CD14-positive monocyte (primary cell): ENCODE measurements around the gene PTPRN2. TPM values are rescaled to one million over a fixed set of nuclear protein-coding genes. Genes with fewer than 3 reads are reported as not detected.

Source experiments
- DNase-seq, 3 donors: peaks; one replicate each; pipeline ENCODE4 v3.0.0-alpha.2; 2011 to 2022
- H2AFZ ChIP-seq: 2 replicates; pipeline ENCODE4 v1.6.0; 2012; ENCODE audit warnings: mild to moderate bottlenecking, low read depth, low read length, inconsistent platforms; ENCODE audit not compliant: insufficient read depth, poor library complexity, severe bottlenecking
- H3K27ac ChIP-seq, 2 donors: 1 replicate in 1 of 2; 2 replicates in 1 of 2; pipeline ENCODE4 v1.5.1; 2012 to 2013; ENCODE audit warnings: low read length in 2 of 2, control low read depth in 1 of 2, inconsistent platforms in 1 of 2, low read depth in 1 of 2, mild to moderate bottlenecking in 1 of 2
- H3K27me3 ChIP-seq, 2 donors: one replicate each; pipeline versions ENCODE4 v1.6.0 to v1.6.1; 2011 to 2013; ENCODE audit warnings: low read length in 2 of 2; ENCODE audit not compliant: control insufficient read depth in 2 of 2, insufficient read depth in 2 of 2
- H3K36me3 ChIP-seq, 2 donors: replicated peaks in 1 of 2; 1 replicate in 1 of 2; 2 replicates in 1 of 2; pipeline versions ENCODE4 v1.5.1 to v1.6.1; 2012 to 2013; ENCODE audit warnings: low read length in 2 of 2, control low read depth in 1 of 2, inconsistent platforms in 1 of 2, mild to moderate bottlenecking in 1 of 2; ENCODE audit not compliant: insufficient read depth in 2 of 2, control insufficient read depth in 1 of 2
- H3K4me1 ChIP-seq, 2 donors: 1 replicate in 1 of 2; 2 replicates in 1 of 2; pipeline versions ENCODE4 v1.5.1 to v1.6.1; 2012 to 2013; ENCODE audit warnings: low read length in 2 of 2, control low read depth in 1 of 2, inconsistent platforms in 1 of 2, mild to moderate bottlenecking in 1 of 2, moderate library complexity in 1 of 2; ENCODE audit not compliant: insufficient read depth in 2 of 2, control insufficient read depth in 1 of 2
- H3K4me2 ChIP-seq: replicated peaks from 2 replicates; pipeline ENCODE3; 2012; ENCODE audit warnings: low read length, moderate library complexity, mild to moderate bottlenecking; ENCODE audit not compliant: poor library complexity, severe bottlenecking; ENCODE audit errors: extremely low read depth
- H3K4me3 ChIP-seq, 3 experiments: fragments of 200-600 bp in 1 of 3; sonication (generic) in 1 of 3; replicated peaks in 1 of 3; 1 replicate in 2 of 3; 2 replicates in 1 of 3; pipeline ENCODE4 v1.5.1; 2011 to 2013; ENCODE audit warnings: low read length in 3 of 3, mild to moderate bottlenecking in 3 of 3, control low read depth in 2 of 3, low read depth in 2 of 3, inconsistent platforms in 1 of 3, moderate library complexity in 1 of 3
- H3K79me2 ChIP-seq: 2 replicates; pipeline ENCODE4 v1.6.0; 2012; ENCODE audit warnings: mild to moderate bottlenecking, control low read depth, inconsistent platforms, low read length, moderate library complexity; ENCODE audit not compliant: insufficient read depth
- H3K9ac ChIP-seq: 2 replicates; pipeline ENCODE4 v1.6.0; 2017; ENCODE audit warnings: low read length, mild to moderate bottlenecking; ENCODE audit not compliant: insufficient read depth, poor library complexity, severe bottlenecking
- H3K9me3 ChIP-seq, 2 donors: replicated peaks in 1 of 2; 1 replicate in 1 of 2; 2 replicates in 1 of 2; pipeline versions ENCODE4 v1.5.1 to v1.6.1; 2012 to 2013; ENCODE audit warnings: low read length in 2 of 2, control low read depth in 1 of 2; ENCODE audit not compliant: control insufficient read depth in 1 of 2, insufficient read depth in 1 of 2
- H4K20me1 ChIP-seq: 2 replicates; pipeline ENCODE4 v1.6.0; 2012; ENCODE audit warnings: mild to moderate bottlenecking, low read length, control low read depth, moderate library complexity; ENCODE audit not compliant: insufficient read depth
- H3K27ac Mint-ChIP-seq, 7 donors: one replicate each; pipeline ENCODE4 v1.8.0; 2020; ENCODE audit warnings: mild to moderate bottlenecking in 7 of 7, mixed read lengths in 7 of 7, moderate library complexity in 6 of 7, inconsistent platforms in 2 of 7
- H3K27me3 Mint-ChIP-seq, 3 donors: one replicate each; pipeline ENCODE4 v1.8.0; 2021 to 2022; ENCODE audit warnings: low read depth in 3 of 3, mild to moderate bottlenecking in 3 of 3, mixed read lengths in 3 of 3, moderate library complexity in 3 of 3, inconsistent platforms in 1 of 3
- H3K36me3 Mint-ChIP-seq, 2 donors: one replicate each; pipeline ENCODE4 v1.8.0; 2020; ENCODE audit warnings: mixed read lengths in 2 of 2, inconsistent platforms in 1 of 2, mild to moderate bottlenecking in 1 of 2
- H3K4me1 Mint-ChIP-seq: one replicate; pipeline ENCODE4 v1.8.0; 2020; ENCODE audit warnings: mild to moderate bottlenecking, mixed read lengths
- H3K4me3 Mint-ChIP-seq, 2 donors: one replicate each; pipeline ENCODE4 v1.8.0; 2020; ENCODE audit warnings: mild to moderate bottlenecking in 2 of 2, mixed read lengths in 2 of 2, moderate library complexity in 1 of 2
- H3K9me3 Mint-ChIP-seq, 7 donors: one replicate each; pipeline ENCODE4 v1.8.0; 2020 to 2022; ENCODE audit warnings: mixed read lengths in 7 of 7, mild to moderate bottlenecking in 6 of 7, moderate library complexity in 6 of 7, inconsistent platforms in 2 of 7
- WGBS: methylation state at CpG from one replicate; pipeline ENCODE4 v1.1.5; 2013; ENCODE audit warnings: missing lambda C conversion rate; ENCODE audit not compliant: insufficient coverage; 5-methylcytosine and 5-hydroxymethylcytosine counted together
- intact Hi-C, 2 donors: fragments of 100-400 bp; cut with micrococcal nuclease; formaldehyde crosslinking; loops; one replicate each; pipeline versions ENCODE4 v1.15.0 to v1.15.1; 2023
- polyA plus RNA-seq, 3 donors: library from polyadenylated mRNA; depleted of rRNA in 1 of 3; unstranded in 2 of 3; stranded (reverse) in 1 of 3; fragments of 300-500 nt in 2 of 3; fragments of >200 nt in 1 of 3; fragmentation: Illumina TruSeq in 2 of 3; gene quantifications; 1 replicate in 2 of 3; 2 replicates in 1 of 3; pipeline ENCODE4 v1.2.3, GENCODE V29; 2012 to 2021
- TF ChIP-seq, protein P1 (sequence below): fragments of 200-600 bp; IDR thresholded peaks from one replicate; pipeline ENCODE4 v1.8.0; 2022; ENCODE audit warnings: antibody characterized with exemption, mild to moderate bottlenecking

Gene PTPRN2
- polyA plus RNA-seq, 3 donors = 0.25 to 1.4 (median 0.97) TPM

DNA sequence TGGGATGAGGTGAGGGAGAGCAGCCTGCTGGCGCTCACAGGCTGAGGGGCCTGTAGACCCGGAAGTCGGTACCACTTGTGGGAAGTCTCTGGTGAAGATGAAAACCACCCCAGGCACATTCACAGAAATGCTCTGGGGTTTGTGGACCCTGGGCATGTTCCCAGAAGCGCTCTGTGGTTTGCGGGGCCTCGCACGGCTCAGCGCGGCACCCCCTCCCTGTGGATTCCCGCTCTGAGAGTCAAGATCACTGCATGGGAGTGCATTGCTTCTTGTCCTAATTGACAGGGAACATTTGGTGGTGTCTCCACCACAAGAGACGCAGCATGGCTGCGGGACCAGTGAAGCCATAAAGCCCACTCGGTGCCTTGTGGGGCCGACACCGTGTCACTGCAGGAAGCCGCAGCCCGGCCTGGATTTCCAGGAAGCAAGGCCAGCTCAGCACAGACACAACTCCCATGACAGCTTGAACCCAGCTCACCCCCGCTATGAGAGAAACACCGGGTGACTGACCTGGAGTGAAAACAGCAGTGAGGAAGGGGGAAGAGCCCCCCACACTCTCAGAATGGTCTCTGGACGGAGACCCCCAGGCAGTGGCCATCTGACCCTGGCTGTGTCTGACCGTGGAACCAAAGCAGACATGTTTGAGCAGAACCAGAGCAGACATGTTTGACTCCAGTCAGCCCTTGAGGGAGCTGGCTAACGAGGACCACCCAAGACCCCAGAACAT lies 157.2 kb downstream of the PTPRN2 start:
- intact Hi-C loops = no loop called here
- H3K4me3 Mint-ChIP-seq = no peak overlapping the region
- TF ChIP-seq, protein P1, sequence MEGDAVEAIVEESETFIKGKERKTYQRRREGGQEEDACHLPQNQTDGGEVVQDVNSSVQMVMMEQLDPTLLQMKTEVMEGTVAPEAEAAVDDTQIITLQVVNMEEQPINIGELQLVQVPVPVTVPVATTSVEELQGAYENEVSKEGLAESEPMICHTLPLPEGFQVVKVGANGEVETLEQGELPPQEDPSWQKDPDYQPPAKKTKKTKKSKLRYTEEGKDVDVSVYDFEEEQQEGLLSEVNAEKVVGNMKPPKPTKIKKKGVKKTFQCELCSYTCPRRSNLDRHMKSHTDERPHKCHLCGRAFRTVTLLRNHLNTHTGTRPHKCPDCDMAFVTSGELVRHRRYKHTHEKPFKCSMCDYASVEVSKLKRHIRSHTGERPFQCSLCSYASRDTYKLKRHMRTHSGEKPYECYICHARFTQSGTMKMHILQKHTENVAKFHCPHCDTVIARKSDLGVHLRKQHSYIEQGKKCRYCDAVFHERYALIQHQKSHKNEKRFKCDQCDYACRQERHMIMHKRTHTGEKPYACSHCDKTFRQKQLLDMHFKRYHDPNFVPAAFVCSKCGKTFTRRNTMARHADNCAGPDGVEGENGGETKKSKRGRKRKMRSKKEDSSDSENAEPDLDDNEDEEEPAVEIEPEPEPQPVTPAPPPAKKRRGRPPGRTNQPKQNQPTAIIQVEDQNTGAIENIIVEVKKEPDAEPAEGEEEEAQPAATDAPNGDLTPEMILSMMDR = no peak
- H3K36me3 ChIP-seq = no peaks in the 10 kb centered on the region
- H3K36me3 Mint-ChIP-seq = no peaks in the 10 kb centered on the region
- peaks cover 0 to 3% (median 0%) of the 10 kb centered on the region in 7 donors for H3K9me3 Mint-ChIP-seq
- 92% methylated on average over 19 of the region's 22 CpGs for WGBS
- H3K27ac Mint-ChIP-seq = no peak overlapping the region
- no peak overlapping the region for H2AFZ ChIP-seq
- DNase-seq = no peak
- no peak overlapping the region for H3K9ac ChIP-seq
- no peaks in the 10 kb centered on the region for H4K20me1 ChIP-seq
- H3K4me2 ChIP-seq = no peak overlapping the region
- peaks cover 5% of the 10 kb centered on the region for H3K4me1 Mint-ChIP-seq
- no peaks in the 10 kb centered on the region for H3K9me3 ChIP-seq
- H3K27ac ChIP-seq = no peak overlapping the region
- H3K27me3 Mint-ChIP-seq = peaks cover 2 to 4% (median 3%) of the 10 kb centered on the region in 3 donors
- peaks cover 0 to 5% of the 10 kb centered on the region in 2 donors for H3K4me1 ChIP-seq
- no peak overlapping the region for H3K4me3 ChIP-seq
- H3K79me2 ChIP-seq = no peaks in the 10 kb centered on the region
- H3K27me3 ChIP-seq = no peaks in the 10 kb centered on the region

DNA sequence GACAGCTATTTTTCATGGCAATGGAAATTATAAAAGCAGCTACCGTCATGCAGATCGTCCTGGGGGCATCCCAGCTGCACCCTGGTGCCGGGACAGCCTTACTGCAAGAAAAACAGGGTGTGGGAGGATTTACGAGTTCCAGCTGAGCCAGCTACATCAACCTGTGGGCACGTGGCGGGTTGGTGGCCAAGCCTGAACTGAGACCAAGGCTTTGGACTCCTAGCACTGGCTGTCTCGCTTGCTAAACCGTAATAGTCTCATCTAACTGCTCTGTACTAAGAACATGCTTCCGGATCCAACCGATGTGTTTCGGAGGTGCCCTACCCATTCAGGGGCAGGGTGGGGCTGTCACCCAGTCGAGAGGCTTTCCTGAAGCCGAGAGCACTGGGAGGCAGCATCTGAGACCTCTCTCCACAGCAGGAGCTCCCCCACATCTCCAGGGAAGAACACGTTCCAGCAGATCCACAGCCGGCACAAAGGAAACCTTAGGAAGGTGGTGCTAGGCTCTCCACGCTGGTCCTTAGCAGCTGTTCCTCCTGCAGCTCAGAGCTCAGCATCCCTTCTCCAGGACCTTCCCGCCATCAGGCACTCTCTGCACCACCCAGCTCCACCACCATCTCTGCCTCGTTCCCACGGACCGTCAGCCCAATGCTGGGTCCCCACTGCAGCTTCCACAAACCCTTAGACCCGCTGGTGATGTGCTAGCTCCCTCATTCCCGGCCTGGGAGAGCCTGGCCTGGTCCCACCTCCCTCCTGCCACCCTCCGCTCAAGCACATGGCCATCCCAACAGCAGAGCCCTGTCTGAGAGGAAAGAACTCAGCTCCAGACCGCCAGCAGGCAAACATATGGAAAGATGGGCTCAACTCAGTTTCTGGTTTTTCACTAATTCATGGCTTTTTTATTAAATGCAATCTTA lies 158.5 kb downstream of the PTPRN2 start:
- Mint-ChIP-seq H3K27ac (no peak overlapping the region), H3K4me3 (no peak overlapping the region), H3K4me1 (peaks cover 6% of the 10 kb centered on the region), H3K9me3 (peaks cover 0 to 3% (median 0%) of the 10 kb centered on the region in 7 donors), H3K27me3 (peaks cover 2 to 4% (median 3%) of the 10 kb centered on the region in 3 donors), H3K36me3 (no peaks in the 10 kb centered on the region)
- DNase-seq = no peak
- Histone ChIP-seq H3K4me3 (no peak overlapping the region), H3K27ac (no peak overlapping the region), H4K20me1 (no peaks in the 10 kb centered on the region), H3K4me2 (no peak overlapping the region), H3K79me2 (no peaks in the 10 kb centered on the region), H2AFZ (peak overlapping the region; percentile 29), H3K36me3 (no peaks in the 10 kb centered on the region), H3K4me1 (peaks cover under 1 to 5% of the 10 kb centered on the region in 2 donors), H3K27me3 (no peaks in the 10 kb centered on the region), H3K9me3 (no peaks in the 10 kb centered on the region), H3K9ac (no peak overlapping the region)
- WGBS = 92% methylated on average over 20 of the region's 24 CpGs
- intact Hi-C loops = no loop called here
- TF ChIP-seq, protein P1 = no peak
